CD4-positive, alpha-beta T cell treated with Interferon gamma for 1 hour (primary cell): ENCODE data around the gene CABCOCO1.

Experiments used
- DNase-seq: peaks from one replicate; pipeline ENCODE4 v3.0.0-alpha.2; 2020

The CABCOCO1 gene

GRCh38 chr10:61757525-61758397 is 95.0 kb downstream of the CABCOCO1 start:
- no peak for DNase-seq

- no peak for DNase-seq
These were observed 95.7 kb downstream of the CABCOCO1 start for GRCh38 chr10:61758433-61758832.

DNA sequence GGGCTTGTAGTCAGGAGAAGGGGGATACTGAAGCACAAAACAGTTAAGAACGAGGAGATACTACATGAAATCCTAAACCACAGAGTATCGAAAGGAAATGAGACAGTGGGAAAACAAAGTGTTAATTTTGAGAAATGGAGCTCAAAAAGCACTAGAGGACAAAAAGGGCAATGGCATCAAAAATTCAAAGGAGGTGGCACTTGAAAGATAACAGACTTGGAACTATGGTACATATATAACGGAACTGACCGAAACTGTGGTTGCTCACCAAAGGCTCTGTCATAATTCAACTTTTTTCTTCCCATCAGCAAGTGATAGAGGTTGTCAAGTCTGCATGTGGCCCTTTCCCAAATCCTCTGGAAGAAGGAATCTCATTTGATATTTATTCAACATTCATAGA is 97.0 kb downstream of the CABCOCO1 start:
- no peak for DNase-seq

DNA sequence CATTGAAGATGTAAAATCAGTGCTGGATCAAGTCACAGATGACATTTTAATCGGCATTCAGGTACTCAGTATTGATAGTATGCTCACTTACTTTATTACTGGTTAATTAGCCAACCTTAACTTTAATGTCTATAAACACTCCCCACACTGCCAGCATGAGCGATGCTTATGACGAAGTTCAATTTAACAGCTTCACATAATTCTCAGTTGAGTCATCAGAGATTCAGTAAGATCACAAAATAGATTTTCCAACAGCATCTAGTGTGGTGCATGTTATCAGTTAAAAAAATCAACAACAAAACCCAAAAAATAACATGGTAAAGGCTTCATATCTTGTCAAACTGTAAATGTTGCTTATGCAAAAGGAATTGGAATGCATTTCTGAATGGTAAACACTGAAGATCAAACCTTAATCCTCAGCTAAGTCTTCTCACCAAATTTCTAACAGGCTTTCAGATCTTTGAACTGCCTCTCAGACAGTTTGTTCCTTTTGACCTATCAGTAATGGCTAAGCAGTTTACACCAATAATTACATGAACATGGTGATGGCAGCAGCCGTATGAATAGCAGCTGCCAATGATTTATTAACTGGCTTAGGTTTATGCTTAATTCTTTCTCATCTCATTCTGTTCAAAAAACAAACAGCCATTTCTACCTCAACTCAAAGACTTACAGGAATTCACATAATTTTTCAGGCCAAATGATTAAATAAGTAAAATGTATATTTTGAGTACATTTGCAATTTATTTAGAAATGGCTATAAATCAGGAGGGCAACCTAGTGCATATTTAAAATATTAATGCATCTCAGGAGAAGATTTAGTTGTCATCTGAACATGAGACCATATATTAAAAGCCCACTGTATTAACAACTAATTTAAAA is 98.5 kb downstream of the CABCOCO1 start:
- no peak for DNase-seq

- no peak for DNase-seq
These were observed 99.1 kb downstream of the CABCOCO1 start for GRCh38 chr10:61761825-61762217.

DNA sequence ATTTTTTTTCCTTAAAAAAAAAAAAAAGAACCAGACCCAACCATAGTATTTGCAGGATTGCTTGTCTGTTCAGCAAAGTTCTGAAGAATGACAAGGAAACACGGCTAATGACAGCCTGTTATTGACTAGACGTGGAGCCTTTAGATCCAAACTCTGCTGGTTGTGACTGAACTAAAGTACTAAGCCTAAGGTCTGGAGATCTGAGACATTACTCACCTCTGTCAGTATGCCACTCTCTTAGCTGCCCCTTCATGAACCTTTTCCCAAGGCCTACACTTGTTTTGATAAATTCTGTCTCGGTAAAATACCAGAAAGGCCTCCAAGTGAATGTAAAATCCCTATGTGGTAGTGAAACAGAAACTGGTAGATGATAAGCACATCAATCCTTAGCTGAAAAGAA is 101.0 kb downstream of the CABCOCO1 start:
- no peak for DNase-seq

- no peak for DNase-seq
These were observed 101.8 kb downstream of the CABCOCO1 start for GRCh38 chr10:61764486-61764885.

- DNase-seq = no peak
These were observed 102.7 kb downstream of the CABCOCO1 start for GRCh38 chr10:61765176-61766087.

GRCh38 chr10:61766927-61767326 is 104.2 kb downstream of the CABCOCO1 start:
- no peak for DNase-seq

DNA sequence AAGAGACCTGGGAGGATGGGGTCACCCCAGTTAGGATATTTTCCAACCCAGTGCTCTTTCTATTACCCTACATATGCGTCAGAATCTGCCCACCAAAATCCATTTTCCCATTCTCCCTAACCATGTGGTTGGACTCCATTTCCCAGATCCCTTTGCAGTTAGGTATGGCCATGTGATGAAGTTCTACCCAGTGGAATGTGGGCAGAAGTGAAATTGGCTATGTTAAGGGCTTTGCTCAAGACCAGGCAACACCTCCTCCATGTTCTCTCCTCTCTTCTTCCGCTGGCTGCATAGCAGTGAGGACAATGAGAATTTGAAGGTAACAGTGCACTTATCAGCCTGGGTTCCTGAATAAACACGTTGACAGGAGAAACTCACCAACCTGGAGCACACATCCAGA is 111.3 kb downstream of the CABCOCO1 start:
- DNase-seq = no peak

DNA sequence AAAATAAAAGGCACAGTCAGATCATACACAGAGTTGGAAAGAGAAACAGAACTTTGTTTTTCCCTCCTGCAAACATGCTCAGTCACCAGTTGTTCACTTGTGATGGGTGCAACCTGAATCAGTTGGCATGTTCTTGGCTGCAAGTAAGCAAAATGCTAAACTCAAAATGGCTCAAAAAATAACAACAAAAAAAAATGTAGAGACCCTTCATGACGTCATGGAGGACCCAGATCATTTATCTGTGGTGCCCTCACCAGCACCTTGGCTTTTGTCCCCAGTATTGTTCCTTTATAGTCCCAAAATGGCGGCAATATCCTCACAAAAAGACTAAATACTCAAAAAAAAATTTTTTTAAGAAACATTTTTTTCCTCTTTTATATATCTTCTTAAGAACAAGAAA is 112.4 kb downstream of the CABCOCO1 start:
- DNase-seq = no peak

- no peak for DNase-seq
These were observed 114.0 kb downstream of the CABCOCO1 start for GRCh38 chr10:61776615-61777266.

- no peak for DNase-seq
These were observed 115.4 kb downstream of the CABCOCO1 start for GRCh38 chr10:61778137-61778536.

GRCh38 chr10:61779276-61779675 is 116.5 kb downstream of the CABCOCO1 start:
- DNase-seq = no peak

DNA sequence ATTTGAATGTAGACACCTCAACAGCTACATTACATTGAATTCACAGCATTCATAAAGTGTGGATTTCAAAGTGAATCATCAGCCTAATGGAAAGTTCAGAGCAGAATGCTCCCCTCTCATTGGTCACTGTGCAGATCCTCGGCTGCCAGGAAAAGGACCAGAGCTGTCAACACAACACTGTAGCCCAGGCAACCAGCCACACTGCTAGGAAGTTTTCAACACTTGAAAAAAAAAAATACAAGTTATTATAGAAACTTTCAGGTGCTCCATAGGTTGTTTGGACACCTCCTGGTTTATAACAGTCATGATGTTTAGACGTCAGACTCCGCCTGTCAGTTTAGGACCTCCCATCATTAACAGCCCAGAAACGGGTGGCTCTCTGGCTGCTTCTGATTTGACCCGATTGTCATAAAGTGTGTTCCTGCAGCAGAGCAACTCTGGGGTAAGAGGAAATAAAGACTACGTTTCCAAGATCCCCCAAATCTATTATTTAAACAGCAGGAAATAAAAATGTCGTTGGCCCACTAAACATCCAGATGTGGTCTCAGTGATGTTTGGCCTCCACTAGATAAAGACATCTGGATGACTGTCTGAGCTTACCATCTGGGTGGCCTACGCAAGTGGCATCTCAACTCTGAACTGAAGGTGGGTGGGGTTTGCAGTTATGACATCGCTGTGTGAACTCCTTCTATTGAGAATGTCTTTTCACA is 117.4 kb downstream of the CABCOCO1 start:
- peak; percentile 8 for DNase-seq

- no peak for DNase-seq
These were observed 118.0 kb downstream of the CABCOCO1 start for GRCh38 chr10:61780732-61781131.

- no peak for DNase-seq
These were observed 119.3 kb downstream of the CABCOCO1 start for GRCh38 chr10:61781969-61782403.

GRCh38 chr10:61784354-61785133 is 121.8 kb downstream of the CABCOCO1 start:
- DNase-seq = no peak

GRCh38 chr10:61785473-61786105 is 122.9 kb downstream of the CABCOCO1 start:
- no peak for DNase-seq

DNA sequence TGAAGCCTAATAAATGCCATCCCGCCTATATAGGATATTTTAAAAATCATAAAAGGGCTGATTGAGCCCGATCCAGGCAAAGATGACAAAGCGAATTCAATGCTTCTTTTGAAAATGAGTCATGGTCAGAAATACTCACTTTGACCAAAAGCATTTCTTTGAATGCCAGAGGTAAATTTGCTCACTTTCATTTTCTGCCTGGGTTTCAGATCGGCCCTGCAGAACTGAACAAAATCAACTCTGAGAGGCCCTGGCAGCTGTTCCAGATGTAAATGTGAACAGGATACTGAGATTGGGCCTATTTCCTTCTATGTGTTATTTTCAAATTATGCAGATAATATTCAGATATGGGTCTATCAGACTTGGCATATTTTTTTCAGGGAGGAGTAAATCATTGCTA is 124.0 kb downstream of the CABCOCO1 start:
- DNase-seq = no peak
